HUES48 (cell line): ENCODE measurements around the gene FUBP3.
A peak's percentile ranks its signal among the peaks of the same experiment; 100 is the strongest.

Experiments used
- H3K27ac ChIP-seq: one replicate; pipeline ENCODE4 v1.7.0; 2013; ENCODE audit warnings: low read depth, low read length, inconsistent platforms
- H3K27me3 ChIP-seq: 2 replicates; pipeline ENCODE4 v1.6.1; 2013; ENCODE audit warnings: mild to moderate bottlenecking, low read length; ENCODE audit not compliant: control insufficient read depth, insufficient read depth
- H3K36me3 ChIP-seq: 2 replicates; pipeline ENCODE4 v1.6.1; 2013; ENCODE audit warnings: low read length; ENCODE audit not compliant: control insufficient read depth, insufficient read depth
- H3K4me1 ChIP-seq: 2 replicates; pipeline ENCODE4 v1.6.1; 2013; ENCODE audit warnings: mild to moderate bottlenecking, low read length; ENCODE audit not compliant: control insufficient read depth, insufficient read depth
- H3K4me3 ChIP-seq: 2 replicates; pipeline ENCODE4 v1.5.1; 2013; ENCODE audit warnings: mild to moderate bottlenecking, low read depth, low read length
- H3K9ac ChIP-seq: 2 replicates; pipeline ENCODE4 v1.6.1; 2013; ENCODE audit warnings: mild to moderate bottlenecking, low read depth, low read length, moderate library complexity
- H3K9me3 ChIP-seq: 2 replicates; pipeline ENCODE4 v1.6.1; 2013; ENCODE audit warnings: low read length; ENCODE audit not compliant: control insufficient read depth, insufficient read depth

FUBP3 gene

GRCh38 chr9:130583271-130583670 lies 3.9 kb downstream of the FUBP3 start:
- no peak overlapping the region for H3K4me3 ChIP-seq
- H3K27me3 ChIP-seq, result no peaks in the 10 kb centered on the region
- 0 out of 2 replicates have a peak, but pooled peaks cover 13% of the 10 kb centered on the region for H3K4me1 ChIP-seq
- H3K36me3 ChIP-seq, result peaks cover 30% of the 10 kb centered on the region
- H3K9ac ChIP-seq, result no peak overlapping the region
- H3K27ac ChIP-seq, result no peak overlapping the region
- no peaks in the 10 kb centered on the region for H3K9me3 ChIP-seq

DNA sequence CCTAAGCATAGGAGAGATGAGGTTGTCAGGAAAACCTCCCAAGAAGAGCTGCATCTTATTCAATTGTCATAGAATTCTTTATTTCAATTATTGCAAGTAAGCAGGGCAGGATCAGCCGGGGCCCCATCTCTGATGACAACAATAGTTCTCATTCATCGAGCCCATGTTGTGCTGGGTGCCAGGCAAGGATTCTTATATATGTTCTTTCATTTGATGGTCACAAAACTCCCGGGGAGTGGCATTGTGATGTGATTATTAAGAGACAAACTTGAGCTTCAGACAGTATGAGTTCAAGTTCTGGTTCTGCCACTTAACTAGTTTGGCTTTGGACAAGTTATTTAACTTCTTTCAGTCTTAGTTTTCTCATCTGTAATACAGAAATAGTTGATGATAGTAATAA lies 8.5 kb downstream of the FUBP3 start:
- no peak overlapping the region for H3K27ac ChIP-seq
- no peak overlapping the region for H3K9ac ChIP-seq
- no peaks in the 10 kb centered on the region for H3K27me3 ChIP-seq
- H3K9me3 ChIP-seq, result no peaks in the 10 kb centered on the region
- H3K4me3 ChIP-seq, result no peak overlapping the region
- peaks cover 11% of the 10 kb centered on the region for H3K36me3 ChIP-seq
- no peaks in the 10 kb centered on the region for H3K4me1 ChIP-seq

DNA sequence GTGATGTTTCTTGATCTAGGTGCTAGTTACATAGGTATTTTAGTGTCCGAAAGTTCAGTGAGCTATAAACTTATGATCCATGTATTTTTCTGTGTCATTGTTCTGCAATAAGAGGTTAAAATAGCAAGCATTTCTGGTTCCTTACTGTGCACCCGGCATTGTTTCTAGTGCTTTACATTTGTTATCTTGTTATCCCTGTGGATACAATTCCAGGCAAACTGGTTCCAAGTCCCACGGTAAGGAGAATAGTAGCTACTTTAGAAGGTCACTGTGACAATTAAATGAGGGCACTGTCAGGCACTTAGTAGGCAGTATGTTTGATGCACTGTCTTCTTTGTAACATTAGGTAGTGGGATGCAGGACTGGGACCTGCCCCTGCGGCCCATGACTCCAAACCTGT lies 9.0 kb downstream of the FUBP3 start:
- no peaks in the 10 kb centered on the region for H3K4me1 ChIP-seq
- no peaks in the 10 kb centered on the region for H3K27me3 ChIP-seq
- H3K4me3 ChIP-seq, result no peak overlapping the region
- H3K9me3 ChIP-seq, result no peaks in the 10 kb centered on the region
- no peak overlapping the region for H3K9ac ChIP-seq
- peaks cover 11% of the 10 kb centered on the region; the same call in 1 of the 2 replicates for H3K36me3 ChIP-seq
- H3K27ac ChIP-seq, result no peak overlapping the region

DNA sequence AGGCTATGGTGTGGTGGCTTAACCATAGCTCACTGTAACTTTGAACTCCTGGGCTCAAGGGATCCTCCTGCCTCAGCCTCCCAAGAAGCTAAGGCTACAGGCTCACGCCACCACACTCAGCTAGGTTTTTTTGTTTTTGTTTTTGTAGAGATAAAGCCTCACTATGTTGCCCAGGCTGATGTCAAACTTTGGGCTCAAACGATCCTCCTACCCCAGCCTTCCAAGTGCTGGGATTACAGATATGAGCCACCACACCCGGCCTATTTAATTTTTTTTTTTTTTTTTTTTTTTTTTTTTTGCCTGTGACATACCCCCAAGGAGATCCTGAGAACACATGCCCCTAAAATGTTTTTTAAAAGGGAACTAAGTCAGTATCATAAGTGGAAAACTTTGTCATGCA lies 10.4 kb downstream of the FUBP3 start:
- peaks cover 16% of the 10 kb centered on the region for H3K36me3 ChIP-seq
- no peak overlapping the region for H3K27ac ChIP-seq
- no peak overlapping the region for H3K9ac ChIP-seq
- H3K4me3 ChIP-seq, result no peak overlapping the region
- H3K4me1 ChIP-seq, result no peaks in the 10 kb centered on the region
- H3K27me3 ChIP-seq, result no peaks in the 10 kb centered on the region
- no peaks in the 10 kb centered on the region for H3K9me3 ChIP-seq

GRCh38 chr9:130590305-130590704 lies 10.9 kb downstream of the FUBP3 start:
- no peak overlapping the region for H3K9ac ChIP-seq
- H3K27ac ChIP-seq, result no peak overlapping the region
- H3K4me1 ChIP-seq, result no peaks in the 10 kb centered on the region
- H3K4me3 ChIP-seq, result no peak overlapping the region
- H3K27me3 ChIP-seq, result no peaks in the 10 kb centered on the region
- no peaks in the 10 kb centered on the region for H3K9me3 ChIP-seq
- peaks cover 18% of the 10 kb centered on the region for H3K36me3 ChIP-seq

GRCh38 chr9:130593020-130593419 lies 13.6 kb downstream of the FUBP3 start:
- peaks cover 37% of the 10 kb centered on the region for H3K36me3 ChIP-seq
- no peak overlapping the region for H3K27ac ChIP-seq
- no peaks in the 10 kb centered on the region for H3K27me3 ChIP-seq
- H3K9me3 ChIP-seq, result no peaks in the 10 kb centered on the region
- H3K4me3 ChIP-seq, result no peak overlapping the region
- H3K4me1 ChIP-seq, result no peaks in the 10 kb centered on the region
- no peak overlapping the region for H3K9ac ChIP-seq

GRCh38 chr9:130597228-130597627 lies 17.9 kb downstream of the FUBP3 start:
- H3K4me1 ChIP-seq, result 0 out of 2 replicates have a peak, but pooled peaks cover 6% of the 10 kb centered on the region
- no peaks in the 10 kb centered on the region for H3K9me3 ChIP-seq
- no peak overlapping the region for H3K27ac ChIP-seq
- H3K4me3 ChIP-seq, result no peak overlapping the region
- no peak overlapping the region for H3K9ac ChIP-seq
- no peaks in the 10 kb centered on the region for H3K27me3 ChIP-seq
- peaks cover 63% of the 10 kb centered on the region for H3K36me3 ChIP-seq

- no peak overlapping the region for H3K4me3 ChIP-seq
- no peak overlapping the region for H3K9ac ChIP-seq
- H3K4me1 ChIP-seq, result 0 out of 2 replicates have a peak, but pooled peaks cover 6% of the 10 kb centered on the region
- no peaks in the 10 kb centered on the region for H3K27me3 ChIP-seq
- no peak overlapping the region for H3K27ac ChIP-seq
- no peaks in the 10 kb centered on the region for H3K9me3 ChIP-seq
- H3K36me3 ChIP-seq, result peaks cover 64% of the 10 kb centered on the region
Measured at GRCh38 chr9:130598188-130598587, 18.8 kb downstream of the FUBP3 start.

GRCh38 chr9:130599625-130600024 lies 20.2 kb downstream of the FUBP3 start:
- Histone ChIP-seq H3K4me3 (no peak overlapping the region), H3K36me3 (peaks cover 59% of the 10 kb centered on the region), H3K9ac (no peak overlapping the region), H3K4me1 (0 out of 2 replicates have a peak, but pooled peaks cover 6% of the 10 kb centered on the region), H3K27me3 (no peaks in the 10 kb centered on the region), H3K9me3 (no peaks in the 10 kb centered on the region), H3K27ac (peak overlapping the region; percentile 46)

DNA sequence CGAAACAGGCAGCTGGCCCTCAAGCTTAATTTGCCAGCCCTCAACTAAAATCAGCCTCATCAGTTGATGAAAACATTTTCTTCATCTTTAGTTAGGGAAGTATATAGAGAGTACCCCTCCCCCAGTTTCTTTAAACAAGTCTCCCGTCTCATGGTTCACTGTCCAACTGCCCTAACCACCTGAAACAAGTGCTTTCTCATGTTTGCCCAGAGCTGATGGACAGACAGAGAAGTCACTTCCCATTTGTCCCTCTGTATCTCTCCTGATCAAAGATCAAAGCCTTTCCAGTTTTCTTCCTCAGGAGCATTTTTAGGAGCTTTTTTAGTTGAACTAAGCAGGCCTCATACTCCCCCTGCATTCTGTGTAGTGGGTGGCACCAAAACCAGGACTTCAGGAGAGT lies 21.7 kb downstream of the FUBP3 start:
- Histone ChIP-seq H3K27ac (no peak overlapping the region), H3K9me3 (no peaks in the 10 kb centered on the region), H3K4me1 (0 out of 2 replicates have a peak, but pooled peaks cover 6% of the 10 kb centered on the region), H3K4me3 (no peak overlapping the region), H3K27me3 (no peaks in the 10 kb centered on the region), H3K36me3 (peaks cover 49% of the 10 kb centered on the region), H3K9ac (no peak overlapping the region)

DNA sequence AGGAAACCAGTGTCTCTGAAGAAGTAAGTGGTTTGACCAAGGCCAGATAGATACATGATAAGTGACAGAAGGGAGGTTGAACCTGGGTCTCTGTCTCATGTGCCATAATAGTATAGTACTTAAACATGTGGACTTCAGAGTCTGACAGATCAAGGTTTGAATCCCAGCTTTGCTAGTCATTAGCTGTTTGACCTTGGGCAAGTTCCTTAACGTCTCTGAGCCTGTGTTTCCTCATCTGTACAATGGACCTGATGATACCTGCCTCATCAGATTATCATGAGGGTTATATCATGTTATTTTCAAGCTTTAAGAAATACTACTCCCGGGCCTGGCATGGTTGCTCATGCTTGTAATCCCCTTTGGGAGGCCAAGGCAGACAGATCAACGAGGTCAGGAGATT lies 24.9 kb downstream of the FUBP3 start:
- no peaks in the 10 kb centered on the region for H3K27me3 ChIP-seq
- peaks cover 40% of the 10 kb centered on the region for H3K36me3 ChIP-seq
- H3K27ac ChIP-seq, result no peak overlapping the region
- no peak overlapping the region for H3K4me3 ChIP-seq
- H3K9me3 ChIP-seq, result no peaks in the 10 kb centered on the region
- H3K9ac ChIP-seq, result no peak overlapping the region
- peaks cover 15% of the 10 kb centered on the region for H3K4me1 ChIP-seq
